ENCODE measurements around the gene USP17L28.
"Not testable (repeated sequence)": the region's sequence is repeated elsewhere in the genome, so short reads cannot be mapped to it uniquely, and the experiment has no call there.

GRCh38 chr4:9324865-9325264, 23.8 kb upstream of the USP17L28 start, which contains the start of gene USP17L24:
- not testable (repeated sequence) for TF ChIP-seq JUN (IDR thresholded peaks at IDR 0.05); CTCF (IDR thresholded peaks at IDR 0.05); BCL3 (IDR thresholded peaks at IDR 0.05); PBX3 (IDR thresholded peaks at IDR 0.05); RFX5 (IDR thresholded peaks at IDR 0.05); POLR2A (IDR thresholded peaks at IDR 0.05; ENCODE audit: low read length); EP300 (IDR thresholded peaks at IDR 0.05); BHLHE40 (IDR thresholded peaks at IDR 0.05; ENCODE audit: low read depth, low read length)

Data from A549 (cell line).